Fibroblast of lung (primary cell): ENCODE results near the gene ZNF581.

Experiments used
- CTCF ChIP-seq, 2 donors: IDR thresholded peaks in 1 of 2; conservative IDR thresholded peaks in 1 of 2; 1 replicate in 1 of 2; 2 replicates in 1 of 2; pipeline ENCODE4 v1.5.1; 2011 to 2012; ENCODE audit warnings: low read length in 2 of 2, control low read depth in 1 of 2, inconsistent platforms in 1 of 2, low read depth in 1 of 2, mild to moderate bottlenecking in 1 of 2
- EZH2 ChIP-seq: IDR thresholded peaks from 2 replicates; pipeline ENCODE4 v1.5.1; 2012; ENCODE audit warnings: low read length, control low read depth, mild to moderate bottlenecking; ENCODE audit errors: missing control alignments

GRCh38 chr19:55620410-55621204, 22.8 kb upstream of the ZNF581 start:
- no peak for TF ChIP-seq CTCF (conservative IDR thresholded peaks at IDR 0.05 in 1 of 2, IDR thresholded peaks at IDR 0.05 in 1 of 2; ENCODE audit: low read depth in 1 of 2, low read length in 2 of 2)
- no peak for TF ChIP-seq EZH2
